Common myeloid progenitor, CD34-positive (primary cell): ENCODE measurements around the gene FZD7.

Source experiments
- CTCF ChIA-PET: fragments of 350-600 bp; sonication (Branson Sonifier 250); formaldehyde crosslinking; loops from one replicate; lab custom pipeline; 2021; ENCODE audit warnings: antibody characterized with exemption; lab: Charles Lee
- POLR2A ChIA-PET: fragments of 350-600 bp; sonication (Branson Sonifier 250); formaldehyde crosslinking; loops from one replicate; lab custom pipeline; 2021; ENCODE audit warnings: antibody characterized with exemption; lab: Charles Lee
- DNase-seq, 3 donors: peaks; one replicate each; pipeline versions ENCODE4 v3.0.0 to v3.0.0-alpha.2; 2013
- H3K27ac ChIP-seq, 2 experiments: 1 replicate in 1 of 2; 2 replicates in 1 of 2; pipeline ENCODE4 v1.7.0; 2013; ENCODE audit warnings: inconsistent platforms in 2 of 2, low read length in 2 of 2, mild to moderate bottlenecking in 2 of 2, low read depth in 1 of 2, moderate library complexity in 1 of 2; ENCODE audit not compliant: severe bottlenecking in 2 of 2, insufficient read depth in 1 of 2, poor library complexity in 1 of 2
- H3K27me3 ChIP-seq, 5 experiments: replicated peaks in 2 of 5; 1 replicate in 3 of 5; 2 replicates in 2 of 5; pipeline versions ENCODE4 v1.6.1 to v1.7.0; 2013; ENCODE audit warnings: low read length in 4 of 5, mild to moderate bottlenecking in 2 of 5, moderate library complexity in 2 of 5, inconsistent platforms in 1 of 5; ENCODE audit not compliant: insufficient read depth in 5 of 5, control insufficient read depth in 4 of 5
- H3K36me3 ChIP-seq, 4 experiments: 1 replicate in 2 of 4; 2 replicates in 2 of 4; pipeline versions ENCODE4 v1.6.1 to v1.7.0; 2013; ENCODE audit warnings: low read length in 3 of 4, control low read depth in 1 of 4, mild to moderate bottlenecking in 1 of 4; ENCODE audit not compliant: control insufficient read depth in 4 of 4, insufficient read depth in 4 of 4
- H3K4me1 ChIP-seq, 4 experiments: 1 replicate in 3 of 4; 2 replicates in 1 of 4; pipeline versions ENCODE4 v1.6.1 to v1.7.1; 2013; ENCODE audit warnings: low read length in 3 of 4, mild to moderate bottlenecking in 3 of 4, control low read depth in 1 of 4, inconsistent platforms in 1 of 4, moderate library complexity in 1 of 4; ENCODE audit not compliant: control insufficient read depth in 4 of 4, insufficient read depth in 4 of 4; ENCODE audit errors: control extremely low read depth in 1 of 4
- H3K4me3 ChIP-seq, 7 experiments: 1 replicate in 4 of 7; 2 replicates in 3 of 7; pipeline versions ENCODE4 v1.5.1 to v1.7.0; 2013; ENCODE audit warnings: mild to moderate bottlenecking in 7 of 7, low read length in 6 of 7, moderate library complexity in 6 of 7, inconsistent platforms in 2 of 7, low read depth in 2 of 7, control low read depth in 1 of 7; ENCODE audit not compliant: insufficient read depth in 4 of 7, control insufficient read depth in 1 of 7; ENCODE audit errors: extremely low read depth in 1 of 7
- H3K9me3 ChIP-seq, 5 experiments: 1 replicate in 4 of 5; 2 replicates in 1 of 5; pipeline versions ENCODE4 v1.6.1 to v1.7.1; 2013; ENCODE audit warnings: low read length in 4 of 5, mild to moderate bottlenecking in 2 of 5, inconsistent platforms in 1 of 5, low read depth in 1 of 5, moderate library complexity in 1 of 5; ENCODE audit not compliant: control insufficient read depth in 4 of 5, insufficient read depth in 2 of 5; ENCODE audit errors: control extremely low read depth in 1 of 5
- WGBS: methylation state at CpG from one replicate; pipeline ENCODE4 v1.1.5; 2013; ENCODE audit not compliant: insufficient coverage; 5-methylcytosine and 5-hydroxymethylcytosine counted together

The FZD7 gene

GRCh38 chr2:202043475-202043874 is 9.8 kb downstream of the FZD7 start:
- H3K27ac ChIP-seq = no peak overlapping the region
- ChIA-PET CTCF (interaction anchor here (0.7 to 1.2 kb wide), 2 partner anchors 11 to 18 kb away, joined by 3 read pairs; no protein-coding TSS in a partner anchor), POLR2A (no interaction called here)
- H3K9me3 ChIP-seq = no peaks in the 10 kb centered on the region
- H3K36me3 ChIP-seq = no peaks in the 10 kb centered on the region
- 20% methylated on average over 1 of the region's 6 CpGs for WGBS
- H3K27me3 ChIP-seq = peaks cover 0 to 11% (median 0%) of the 10 kb centered on the region in 5 experiments
- H3K4me3 ChIP-seq = no peak overlapping the region
- peaks cover 0 to 3% (median 0%) of the 10 kb centered on the region in 4 experiments for H3K4me1 ChIP-seq
- DNase-seq = peak in 2 of 3 donors; percentile 31 to 42

GRCh38 chr2:202044777-202045176 is 11.1 kb downstream of the FZD7 start:
- POLR2A ChIA-PET = no interaction called here
- CTCF ChIA-PET = no interaction called here
- peaks cover 0 to 5% (median 0%) of the 10 kb centered on the region in 5 experiments for H3K27me3 ChIP-seq
- H3K4me3 ChIP-seq = no peak overlapping the region
- H3K4me1 ChIP-seq = peaks cover 0 to 3% (median 0%) of the 10 kb centered on the region in 4 experiments
- no peak for DNase-seq
- H3K27ac ChIP-seq = no peak overlapping the region
- no peaks in the 10 kb centered on the region for H3K9me3 ChIP-seq
- no peaks in the 10 kb centered on the region for H3K36me3 ChIP-seq

GRCh38 chr2:202046572-202046971 is 12.9 kb downstream of the FZD7 start:
- DNase-seq = no peak
- Histone ChIP-seq H3K27me3 (no peaks in the 10 kb centered on the region), H3K36me3 (no peaks in the 10 kb centered on the region), H3K27ac (no peak overlapping the region), H3K4me1 (peaks cover 0 to 3% (median 0%) of the 10 kb centered on the region in 4 experiments), H3K9me3 (no peaks in the 10 kb centered on the region), H3K4me3 (no peak overlapping the region)
- POLR2A ChIA-PET = no interaction called here
- CTCF ChIA-PET = interaction anchor here (1.3 kb wide), 1 partner anchor 11 kb away, joined by 3 read pairs; no protein-coding TSS in a partner anchor
- WGBS = 95% methylated on average over 7 of the region's 7 CpGs

GRCh38 chr2:202049092-202049728 is 15.6 kb downstream of the FZD7 start:
- H3K4me3 ChIP-seq = no peak overlapping the region
- CTCF ChIA-PET = interaction anchor here (1.0 to 1.6 kb wide), 2 partner anchors 15 to 188 kb away, joined by 3 to 4 read pairs; no protein-coding TSS in a partner anchor
- no peak for DNase-seq
- no peaks in the 10 kb centered on the region for H3K27me3 ChIP-seq
- WGBS = 100% methylated on average over 2 of the region's 2 CpGs
- H3K36me3 ChIP-seq = no peaks in the 10 kb centered on the region
- no peaks in the 10 kb centered on the region for H3K9me3 ChIP-seq
- H3K27ac ChIP-seq = no peak overlapping the region
- H3K4me1 ChIP-seq = peaks cover 0 to 3% (median 0%) of the 10 kb centered on the region in 4 experiments
- POLR2A ChIA-PET = no interaction called here

- WGBS = no CpG with 5 or more reads among the region's 1 CpG
- peaks cover 0 to 3% (median 0%) of the 10 kb centered on the region in 4 experiments for H3K4me1 ChIP-seq
- no peak overlapping the region for H3K4me3 ChIP-seq
- DNase-seq = no peak
- no peak overlapping the region for H3K27ac ChIP-seq
- ChIA-PET CTCF (interaction anchor here (1.6 kb wide), 1 partner anchor 189 kb away, joined by 4 read pairs; no protein-coding TSS in a partner anchor), POLR2A (no interaction called here)
- H3K27me3 ChIP-seq = no peaks in the 10 kb centered on the region
- H3K36me3 ChIP-seq = no peaks in the 10 kb centered on the region
- no peaks in the 10 kb centered on the region for H3K9me3 ChIP-seq
Measured at GRCh38 chr2:202049840-202050239, 16.2 kb downstream of the FZD7 start.

GRCh38 chr2:202050652-202051051 is 17.0 kb downstream of the FZD7 start:
- Histone ChIP-seq H3K4me3 (no peak overlapping the region), H3K4me1 (peaks cover 0 to 3% (median 0%) of the 10 kb centered on the region in 4 experiments), H3K36me3 (no peaks in the 10 kb centered on the region), H3K27ac (no peak overlapping the region), H3K27me3 (no peaks in the 10 kb centered on the region), H3K9me3 (no peaks in the 10 kb centered on the region)
- ChIA-PET POLR2A (interaction anchor here (0.6 kb wide), 1 partner anchor 590 kb away, joined by 4 read pairs; no protein-coding TSS in a partner anchor), CTCF (no interaction called here)
- no peak for DNase-seq

GRCh38 chr2:202051499-202052161 is 18.0 kb downstream of the FZD7 start:
- H3K36me3 ChIP-seq = no peaks in the 10 kb centered on the region
- 100% methylated on average over 3 of the region's 8 CpGs for WGBS
- ChIA-PET POLR2A (no interaction called here), CTCF (no interaction called here)
- peaks cover 0 to 3% (median 0%) of the 10 kb centered on the region in 4 experiments for H3K4me1 ChIP-seq
- no peaks in the 10 kb centered on the region for H3K27me3 ChIP-seq
- H3K27ac ChIP-seq = no peak overlapping the region
- no peak for DNase-seq
- H3K4me3 ChIP-seq = no peak overlapping the region
- H3K9me3 ChIP-seq = no peaks in the 10 kb centered on the region
